C4-2B (cell line): ENCODE measurements around the gene SETX.

ENCODE experiments used
- H3K27ac ChIP-seq: fragments of 450-650 bp; 2 replicates; pipeline ENCODE4 v1.5.1; 2017
- CTCF ChIP-seq: fragments of 450-650 bp; conservative IDR thresholded peaks from 2 replicates; pipeline ENCODE4 v1.5.1; 2017; ENCODE audit warnings: mild to moderate bottlenecking
- ZFX ChIP-seq: fragments of 450-650 bp; IDR thresholded peaks from 2 replicates; pipeline ENCODE4 v1.6.1; 2017

Gene SETX

GRCh38 chr9:132301521-132301920 lies 53.3 kb downstream of the SETX start:
- no peak for TF ChIP-seq CTCF
- no peak overlapping the region for H3K27ac ChIP-seq

GRCh38 chr9:132299221-132299620 lies 55.6 kb downstream of the SETX start:
- no peak overlapping the region for H3K27ac ChIP-seq
- no peak for TF ChIP-seq ZFX
- no peak for TF ChIP-seq CTCF

- no peak overlapping the region for H3K27ac ChIP-seq
- TF ChIP-seq CTCF (no peak), ZFX (no peak)
Observed at GRCh38 chr9:132295181-132295580, 59.6 kb downstream of the SETX start.

- TF ChIP-seq ZFX, result no peak
- TF ChIP-seq CTCF, result no peak
- no peak overlapping the region for H3K27ac ChIP-seq
Observed at GRCh38 chr9:132293145-132293721, 61.6 kb downstream of the SETX start.

- no peak overlapping the region for H3K27ac ChIP-seq
- TF ChIP-seq ZFX (no peak), CTCF (no peak)
Observed at GRCh38 chr9:132288966-132289365, 65.8 kb downstream of the SETX start.

GRCh38 chr9:132288361-132288760 lies 66.4 kb downstream of the SETX start:
- TF ChIP-seq CTCF (no peak), ZFX (no peak)
- no peak overlapping the region for H3K27ac ChIP-seq

- no peak for TF ChIP-seq ZFX
- no peak for TF ChIP-seq CTCF
- no peak overlapping the region for H3K27ac ChIP-seq
Observed at GRCh38 chr9:132287256-132287760, 67.5 kb downstream of the SETX start.
